Rectal smooth muscle tissue (tissue), 1 donor: ENCODE data around the gene EFCAB6.

Experiments used
- H3K27ac ChIP-seq: one replicate; pipeline ENCODE4 v1.7.0; 2013; ENCODE audit warnings: low read depth, low read length, inconsistent platforms
- H3K27me3 ChIP-seq: one replicate; pipeline ENCODE4 v1.7.0; 2013; ENCODE audit warnings: low read length; ENCODE audit not compliant: control insufficient read depth, insufficient read depth
- H3K36me3 ChIP-seq: one replicate; pipeline ENCODE4 v1.7.0; 2013; ENCODE audit warnings: low read length; ENCODE audit not compliant: control insufficient read depth, insufficient read depth
- H3K4me1 ChIP-seq: one replicate; pipeline ENCODE4 v1.7.0; 2013; ENCODE audit warnings: low read length; ENCODE audit not compliant: control insufficient read depth, insufficient read depth
- H3K4me3 ChIP-seq: one replicate; pipeline ENCODE4 v1.7.0; 2013; ENCODE audit warnings: low read length
- H3K9ac ChIP-seq: one replicate; pipeline ENCODE4 v1.7.0; 2013; ENCODE audit warnings: low read length

The EFCAB6 gene

DNA sequence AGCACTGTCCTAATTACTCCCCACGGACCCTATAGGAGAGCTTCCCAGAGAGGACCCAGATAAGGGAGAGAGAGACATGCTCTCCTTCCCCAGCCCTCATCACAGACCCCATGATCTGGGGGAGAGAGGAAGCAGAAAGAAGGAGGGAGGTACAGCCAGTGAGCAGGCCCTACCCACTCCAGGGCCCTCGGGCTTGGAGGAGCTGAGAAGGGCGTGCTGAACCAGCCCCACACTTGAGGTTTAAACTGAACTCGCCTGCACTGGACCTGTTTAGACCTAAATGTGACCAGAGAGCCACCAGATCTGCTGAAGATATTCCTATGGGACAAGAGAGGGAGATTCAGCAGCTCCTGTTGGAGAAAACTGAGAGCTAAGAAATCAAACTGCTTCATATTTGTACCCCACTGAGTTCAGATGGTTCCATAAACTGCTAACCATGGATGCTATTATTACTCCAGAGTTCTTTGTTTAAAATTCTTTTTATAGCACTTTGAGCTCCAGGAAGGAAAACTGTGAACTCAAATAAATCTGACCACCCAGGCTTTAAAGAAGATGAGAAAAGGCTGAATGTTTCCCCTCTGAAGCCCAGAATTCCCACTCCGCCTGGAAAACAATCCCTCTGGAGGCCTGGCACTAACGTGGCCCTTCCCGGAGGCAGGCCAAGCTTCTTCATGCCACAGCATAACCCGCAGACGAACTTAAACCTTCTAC, 67.2 kb downstream of the EFCAB6 start:
- no peak overlapping the region for H3K27ac ChIP-seq
- H3K4me3 ChIP-seq = no peak overlapping the region
- no peaks in the 10 kb centered on the region for H3K36me3 ChIP-seq
- H3K4me1 ChIP-seq = peaks cover 9% of the 10 kb centered on the region
- H3K27me3 ChIP-seq = no peaks in the 10 kb centered on the region
- no peak overlapping the region for H3K9ac ChIP-seq

DNA sequence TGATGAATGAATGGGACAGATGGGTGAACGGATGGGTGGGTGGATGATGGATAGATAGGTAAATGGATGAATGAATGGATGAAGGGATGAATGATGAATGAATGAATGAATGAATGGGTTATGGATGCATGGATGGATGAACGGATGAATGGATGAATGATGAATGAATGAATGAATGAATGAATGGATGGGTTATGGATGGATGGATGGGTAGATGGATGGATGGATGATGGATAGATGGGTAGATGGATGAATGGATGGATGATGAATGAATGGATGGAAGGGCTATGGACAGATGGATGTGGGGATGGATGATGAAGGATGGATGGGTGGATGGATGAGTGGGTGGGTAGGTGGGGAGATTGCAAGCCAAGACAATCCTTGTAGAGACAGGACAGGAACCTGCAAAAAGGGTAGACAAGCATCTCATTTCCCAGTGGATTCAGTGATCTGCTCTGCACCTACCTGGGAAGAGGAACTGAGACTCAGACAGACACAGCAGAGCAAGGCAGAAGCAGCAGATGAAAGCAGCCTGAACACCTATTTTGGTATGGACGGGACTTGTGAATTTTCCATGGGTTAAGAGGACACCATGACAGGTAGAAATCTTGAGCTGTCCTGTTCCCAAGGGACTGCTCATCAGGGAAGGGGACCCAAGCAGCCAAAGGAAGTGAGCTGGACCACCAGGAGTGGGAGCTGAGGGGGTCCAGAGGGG, 68.0 kb downstream of the EFCAB6 start:
- Histone ChIP-seq H3K9ac (no peak overlapping the region), H3K4me1 (peaks cover 9% of the 10 kb centered on the region), H3K4me3 (no peak overlapping the region), H3K27me3 (no peaks in the 10 kb centered on the region), H3K36me3 (no peaks in the 10 kb centered on the region), H3K27ac (no peak overlapping the region)

DNA sequence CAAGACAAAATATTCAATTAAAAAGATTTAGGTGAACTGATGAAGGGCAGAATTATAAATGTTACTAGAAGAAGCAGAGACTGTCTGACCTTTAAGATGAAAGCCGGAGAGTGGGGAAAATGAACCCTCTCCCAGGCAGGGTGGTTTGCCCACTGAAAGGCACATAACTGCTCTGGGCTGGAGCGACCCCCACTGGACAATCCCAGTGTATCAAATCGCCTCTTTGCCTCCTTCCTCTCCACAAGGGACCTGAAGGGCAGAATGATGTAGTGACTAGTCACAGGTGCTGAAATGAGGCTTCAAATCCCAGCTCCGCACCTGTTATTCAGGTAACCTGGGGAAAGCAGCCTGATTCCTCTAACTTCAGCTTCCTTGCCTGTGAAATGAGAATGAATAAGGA, 69.0 kb downstream of the EFCAB6 start:
- Histone ChIP-seq H3K9ac (no peak overlapping the region), H3K4me3 (no peak overlapping the region), H3K27ac (no peak overlapping the region), H3K36me3 (no peaks in the 10 kb centered on the region), H3K27me3 (no peaks in the 10 kb centered on the region), H3K4me1 (peaks cover 9% of the 10 kb centered on the region)

DNA sequence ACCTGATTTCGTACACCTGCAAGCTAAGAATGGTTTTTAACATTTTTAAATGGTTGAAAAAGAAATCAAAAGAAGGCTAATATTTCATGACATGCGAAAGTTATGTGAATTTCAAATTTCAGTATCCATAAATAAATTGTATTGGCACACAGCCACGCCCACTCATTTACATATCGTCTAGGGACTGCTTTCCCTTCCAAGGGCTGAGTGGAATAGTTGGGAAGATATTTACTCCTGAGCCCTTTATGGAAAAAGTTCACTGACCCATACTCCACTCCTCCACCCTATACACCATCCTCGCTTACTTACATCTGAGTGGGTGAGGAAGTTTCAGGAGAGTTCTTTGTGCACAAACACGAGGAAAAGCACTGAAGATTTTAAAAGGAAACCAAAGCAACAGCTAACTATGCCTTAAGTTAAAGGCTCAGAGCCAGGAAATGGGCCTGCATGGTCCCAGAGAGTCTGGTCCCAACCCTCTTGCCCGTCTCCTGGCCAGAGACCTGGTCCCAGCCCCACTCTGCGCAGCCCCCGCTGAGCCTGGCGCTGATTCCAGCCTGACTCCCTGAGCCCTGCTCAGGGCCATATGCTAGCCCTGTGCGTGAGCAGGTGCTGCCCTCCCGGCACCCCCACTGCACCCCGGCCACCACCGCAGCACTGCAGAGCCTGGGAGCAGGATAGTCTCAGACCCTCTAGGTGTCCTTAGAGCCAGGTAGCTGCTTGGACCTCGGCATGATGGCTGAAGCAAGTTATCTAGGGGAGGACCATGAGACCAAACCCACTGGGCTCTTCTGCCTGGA, 69.8 kb downstream of the EFCAB6 start:
- peaks cover 9% of the 10 kb centered on the region for H3K4me1 ChIP-seq
- no peaks in the 10 kb centered on the region for H3K27me3 ChIP-seq
- no peak overlapping the region for H3K27ac ChIP-seq
- H3K36me3 ChIP-seq = no peaks in the 10 kb centered on the region
- no peak overlapping the region for H3K4me3 ChIP-seq
- no peak overlapping the region for H3K9ac ChIP-seq

DNA sequence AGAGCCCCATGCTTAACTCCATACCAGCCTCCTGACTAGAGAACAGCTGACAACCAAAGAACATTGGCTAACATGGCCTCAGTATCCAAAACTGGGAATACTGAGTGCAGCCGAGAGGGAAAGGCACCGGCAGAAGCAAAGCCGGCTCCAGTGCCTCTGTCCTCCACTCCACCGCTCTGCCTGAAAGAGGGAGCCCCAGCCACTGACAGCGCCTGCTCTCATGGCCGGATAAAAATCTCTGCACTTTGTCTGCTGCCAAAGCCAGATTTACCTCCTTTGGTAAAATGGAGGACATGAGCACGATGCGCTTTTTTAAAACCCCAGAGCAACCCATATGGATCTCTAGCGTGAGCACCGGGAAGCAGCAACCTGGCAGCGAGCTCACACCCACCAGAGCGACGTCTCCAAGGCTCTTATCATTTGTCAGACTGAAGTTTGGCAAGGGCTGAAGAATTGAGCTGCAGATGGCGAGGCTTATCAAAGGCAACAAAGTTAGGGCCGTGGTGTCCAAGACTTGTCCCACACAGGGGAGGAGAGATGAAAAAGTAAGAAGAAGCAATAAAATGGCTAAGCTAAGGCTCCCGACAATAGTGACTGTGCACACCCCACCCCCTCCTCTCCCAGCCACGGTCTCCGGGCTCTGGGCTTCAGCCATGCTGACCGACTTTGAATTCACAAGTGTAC, 71.4 kb downstream of the EFCAB6 start:
- no peak overlapping the region for H3K4me3 ChIP-seq

DNA sequence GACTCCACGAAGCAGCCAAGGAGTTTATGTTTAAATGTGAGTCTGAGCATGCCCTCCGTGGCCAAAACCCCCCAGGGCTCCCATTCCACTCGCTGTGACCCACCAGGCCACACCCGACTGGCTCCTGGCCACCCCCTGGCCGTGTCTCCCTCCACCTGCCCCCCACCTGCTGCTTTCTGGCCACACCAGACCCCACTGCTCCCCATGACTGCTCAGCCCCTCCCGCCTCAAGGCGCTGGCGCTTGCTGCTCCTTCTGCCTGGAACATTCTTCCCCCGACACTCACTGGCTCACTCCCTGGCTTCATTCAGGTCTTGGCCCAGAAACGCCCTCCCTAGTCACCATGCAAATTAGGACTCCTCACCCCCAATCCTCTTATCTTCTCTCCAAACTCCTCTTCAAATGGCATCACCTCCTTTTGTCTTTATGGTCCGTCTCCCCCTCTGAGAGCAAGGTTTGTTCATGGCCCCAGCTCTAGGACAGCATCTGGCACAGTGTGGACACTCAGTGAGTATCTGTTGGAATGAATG, 72.2 kb downstream of the EFCAB6 start:
- Histone ChIP-seq H3K4me1 (peaks cover 3% of the 10 kb centered on the region), H3K4me3 (no peak overlapping the region), H3K27me3 (no peaks in the 10 kb centered on the region), H3K9ac (no peak overlapping the region), H3K27ac (no peak overlapping the region), H3K36me3 (no peaks in the 10 kb centered on the region)

More for the DNA sequence above, 71.4 kb downstream of the EFCAB6 start:
- H3K27ac ChIP-seq = no peak overlapping the region
- H3K36me3 ChIP-seq = no peaks in the 10 kb centered on the region
- H3K9ac ChIP-seq = no peak overlapping the region
- H3K27me3 ChIP-seq = no peaks in the 10 kb centered on the region
- peaks cover 9% of the 10 kb centered on the region for H3K4me1 ChIP-seq

DNA sequence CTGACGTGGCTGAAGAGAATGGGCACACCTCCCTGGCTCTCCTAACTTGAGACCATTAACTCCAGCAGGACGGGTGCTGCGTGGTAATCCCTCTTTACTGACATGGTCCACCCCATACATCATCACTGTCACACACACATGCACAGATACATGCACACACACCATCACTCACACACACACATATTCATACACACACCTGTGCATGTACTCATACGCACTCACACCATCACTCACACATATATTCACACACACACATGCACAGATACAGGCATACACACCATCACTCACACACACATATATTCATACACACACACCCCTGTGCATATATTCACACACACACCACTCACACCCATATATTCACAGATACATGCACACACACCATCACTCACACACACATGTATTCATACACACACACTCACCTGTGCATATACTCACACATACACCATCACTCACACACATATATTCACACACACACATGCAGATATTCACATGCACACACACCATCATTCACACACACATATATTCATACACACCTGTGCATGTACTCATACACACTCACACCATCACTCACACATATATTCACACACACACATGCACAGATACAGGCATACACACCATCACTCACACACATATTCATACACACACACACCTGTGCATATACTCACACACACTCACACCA, 74.8 kb downstream of the EFCAB6 start:
- Histone ChIP-seq H3K4me1 (no peaks in the 10 kb centered on the region), H3K9ac (no peak overlapping the region), H3K27me3 (no peaks in the 10 kb centered on the region), H3K27ac (no peak overlapping the region), H3K36me3 (no peaks in the 10 kb centered on the region), H3K4me3 (no peak overlapping the region)

DNA sequence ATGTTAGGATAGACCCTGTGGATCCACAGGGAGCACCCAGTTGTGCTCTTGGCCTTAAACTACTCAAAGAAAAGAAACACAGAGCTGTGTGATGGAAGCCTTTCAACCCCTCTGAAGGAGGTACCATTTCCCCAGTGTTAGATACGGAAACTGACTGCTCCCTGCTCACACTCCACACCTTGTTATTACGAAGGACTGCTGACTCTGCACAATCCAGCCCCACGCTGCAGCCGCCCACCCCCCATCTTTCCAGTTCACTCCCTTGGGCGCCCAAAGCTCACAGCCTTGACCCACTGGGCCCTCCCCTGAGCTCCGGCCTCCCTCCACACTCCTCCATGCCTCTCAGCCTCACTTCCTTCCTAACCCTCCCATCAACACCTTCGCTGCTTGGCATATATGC, 75.5 kb downstream of the EFCAB6 start:
- H3K4me1 ChIP-seq = no peaks in the 10 kb centered on the region
- no peak overlapping the region for H3K27ac ChIP-seq
- H3K4me3 ChIP-seq = no peak overlapping the region
- no peaks in the 10 kb centered on the region for H3K36me3 ChIP-seq
- H3K27me3 ChIP-seq = no peaks in the 10 kb centered on the region
- H3K9ac ChIP-seq = no peak overlapping the region

DNA sequence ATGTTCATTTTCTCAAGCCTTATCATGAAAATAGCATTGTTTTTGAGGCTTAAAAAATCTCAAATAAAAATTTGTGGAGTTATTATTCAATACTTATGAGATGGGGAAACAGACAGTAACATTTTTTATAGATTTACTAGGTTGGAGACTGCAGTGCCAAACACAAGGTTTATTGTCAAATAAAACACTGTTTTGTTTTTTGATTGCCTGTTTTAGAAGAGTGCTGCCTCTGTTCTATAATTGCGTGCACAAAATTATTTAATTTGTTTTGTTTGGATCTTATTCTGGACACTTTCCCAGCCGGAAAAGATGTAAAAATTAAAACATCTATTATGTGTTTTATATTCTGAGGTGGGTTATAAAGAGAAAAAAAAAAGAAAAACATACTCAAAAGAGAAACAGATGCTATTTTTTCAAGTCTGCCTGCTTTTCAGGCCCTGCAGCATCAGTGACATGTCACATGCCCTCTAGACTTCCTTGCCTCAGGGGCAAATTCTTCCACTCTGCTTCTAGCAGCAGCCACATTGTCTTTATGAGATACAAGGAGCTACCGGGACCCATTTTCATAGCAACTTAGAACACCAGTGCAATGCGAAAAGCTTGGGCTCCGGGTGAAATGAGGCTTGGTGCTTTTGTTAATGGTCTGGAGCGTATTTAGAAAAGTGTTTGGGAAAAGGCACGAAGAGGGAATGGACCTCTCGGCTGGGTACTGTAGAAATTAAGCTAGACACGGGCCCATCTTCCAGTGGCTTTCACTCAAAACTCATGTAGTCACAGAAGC, 77.5 kb downstream of the EFCAB6 start:
- Histone ChIP-seq H3K4me3 (no peak overlapping the region), H3K4me1 (no peaks in the 10 kb centered on the region)

DNA sequence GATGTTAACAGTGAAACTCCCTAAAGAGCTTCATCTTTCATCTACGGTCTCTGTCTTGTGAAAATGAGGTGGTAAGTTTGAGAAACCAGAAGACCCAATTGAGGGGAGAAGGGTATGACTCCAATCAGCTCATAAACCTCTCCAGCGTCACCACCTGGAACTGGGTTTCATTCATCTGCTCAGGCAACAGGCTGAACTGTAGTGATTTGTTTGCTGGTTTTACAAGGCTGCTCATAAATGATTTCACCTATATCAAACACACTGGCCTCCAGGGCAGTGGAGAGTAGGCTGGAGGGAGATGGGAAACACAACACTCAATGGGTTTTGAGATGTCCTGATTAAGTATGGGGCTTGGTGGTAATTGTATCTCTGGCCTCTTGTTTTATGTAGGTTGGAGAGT, 79.0 kb downstream of the EFCAB6 start:
- Histone ChIP-seq H3K9ac (no peak overlapping the region), H3K27ac (no peak overlapping the region), H3K36me3 (no peaks in the 10 kb centered on the region), H3K4me1 (no peaks in the 10 kb centered on the region), H3K27me3 (no peaks in the 10 kb centered on the region), H3K4me3 (no peak overlapping the region)

More for the DNA sequence above, 77.5 kb downstream of the EFCAB6 start:
- Histone ChIP-seq H3K27ac (no peak overlapping the region), H3K36me3 (no peaks in the 10 kb centered on the region), H3K27me3 (no peaks in the 10 kb centered on the region), H3K9ac (no peak overlapping the region)

DNA sequence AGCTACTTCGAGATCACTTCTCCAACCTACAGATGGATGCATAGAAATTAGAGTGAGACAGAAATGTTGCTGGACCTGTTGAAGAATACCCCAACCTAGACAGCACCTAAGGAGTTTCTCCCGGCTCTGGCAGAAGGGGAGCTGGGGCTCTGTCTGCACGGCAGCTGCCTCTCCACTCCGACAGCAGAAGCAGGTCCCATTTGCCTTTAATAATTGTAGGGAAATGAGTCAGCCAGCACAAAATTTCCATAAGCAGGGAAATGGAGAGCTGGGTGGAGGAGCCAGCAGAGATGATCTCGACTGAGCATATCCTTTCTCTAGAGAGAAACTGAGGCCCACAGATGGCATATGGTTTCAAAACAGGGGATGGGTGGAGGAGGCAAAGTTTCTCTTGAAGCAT, 80.1 kb downstream of the EFCAB6 start:
- no peaks in the 10 kb centered on the region for H3K36me3 ChIP-seq
- H3K27ac ChIP-seq = no peak overlapping the region

More for the DNA sequence above, 80.1 kb downstream of the EFCAB6 start:
- no peaks in the 10 kb centered on the region for H3K27me3 ChIP-seq
- no peak overlapping the region for H3K9ac ChIP-seq
- H3K4me1 ChIP-seq = no peaks in the 10 kb centered on the region
- no peak overlapping the region for H3K4me3 ChIP-seq
